GM12875 (cell line): ENCODE results near the gene KCNC4.

ENCODE experiments used
- H3K4me3 ChIP-seq: one replicate; pipeline ENCODE4 v1.5.1; 2011; ENCODE audit warnings: low read depth, low read length, control low read depth
- TF ChIP-seq, protein P1 (sequence below): IDR thresholded peaks from 2 replicates; pipeline ENCODE4 v1.5.1; 2011; ENCODE audit warnings: low read depth, mild to moderate bottlenecking, control low read depth, inconsistent platforms, low read length, moderate library complexity, borderline replicate concordance; ENCODE audit not compliant: insufficient read depth

Gene KCNC4

DNA sequence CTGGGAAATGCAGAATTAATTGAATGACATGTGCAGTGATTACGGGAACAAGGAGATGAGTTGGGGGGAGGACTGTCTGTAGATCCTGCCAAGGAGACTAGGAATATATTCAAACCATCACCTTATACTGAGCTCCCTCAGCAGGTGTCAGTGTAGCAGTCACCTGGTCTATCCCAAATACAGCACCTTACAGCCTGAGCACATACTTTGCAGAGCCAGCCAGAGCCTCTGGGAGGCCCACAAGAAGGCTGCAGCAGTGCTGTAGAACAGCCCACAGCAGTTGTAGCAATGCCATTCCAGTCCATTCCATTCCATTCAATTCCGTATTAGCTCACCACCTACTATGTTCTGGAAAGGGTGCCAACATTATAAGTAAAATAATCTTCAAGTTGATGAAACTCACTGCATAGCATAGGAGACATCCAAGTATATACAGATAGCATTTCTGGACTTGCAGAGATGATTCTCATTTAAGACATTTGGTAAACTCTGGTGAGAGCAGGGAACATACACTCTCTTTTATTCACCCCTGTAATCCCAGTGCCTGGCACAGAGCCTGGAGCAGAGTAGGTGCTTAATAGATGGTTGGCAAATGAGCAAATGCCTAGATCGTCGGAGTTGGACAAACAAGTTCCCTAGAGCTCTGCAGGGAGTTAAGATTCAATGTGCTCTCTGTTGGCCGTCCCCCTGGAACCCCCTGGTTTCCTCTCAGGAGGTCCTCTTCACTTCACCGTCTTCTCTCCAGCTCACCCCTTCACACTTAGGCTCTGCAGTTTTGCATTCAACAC, 44.7 kb downstream of the KCNC4 start:
- no peak overlapping the region for H3K4me3 ChIP-seq
- TF ChIP-seq, protein P1, sequence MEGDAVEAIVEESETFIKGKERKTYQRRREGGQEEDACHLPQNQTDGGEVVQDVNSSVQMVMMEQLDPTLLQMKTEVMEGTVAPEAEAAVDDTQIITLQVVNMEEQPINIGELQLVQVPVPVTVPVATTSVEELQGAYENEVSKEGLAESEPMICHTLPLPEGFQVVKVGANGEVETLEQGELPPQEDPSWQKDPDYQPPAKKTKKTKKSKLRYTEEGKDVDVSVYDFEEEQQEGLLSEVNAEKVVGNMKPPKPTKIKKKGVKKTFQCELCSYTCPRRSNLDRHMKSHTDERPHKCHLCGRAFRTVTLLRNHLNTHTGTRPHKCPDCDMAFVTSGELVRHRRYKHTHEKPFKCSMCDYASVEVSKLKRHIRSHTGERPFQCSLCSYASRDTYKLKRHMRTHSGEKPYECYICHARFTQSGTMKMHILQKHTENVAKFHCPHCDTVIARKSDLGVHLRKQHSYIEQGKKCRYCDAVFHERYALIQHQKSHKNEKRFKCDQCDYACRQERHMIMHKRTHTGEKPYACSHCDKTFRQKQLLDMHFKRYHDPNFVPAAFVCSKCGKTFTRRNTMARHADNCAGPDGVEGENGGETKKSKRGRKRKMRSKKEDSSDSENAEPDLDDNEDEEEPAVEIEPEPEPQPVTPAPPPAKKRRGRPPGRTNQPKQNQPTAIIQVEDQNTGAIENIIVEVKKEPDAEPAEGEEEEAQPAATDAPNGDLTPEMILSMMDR, result no peak

DNA sequence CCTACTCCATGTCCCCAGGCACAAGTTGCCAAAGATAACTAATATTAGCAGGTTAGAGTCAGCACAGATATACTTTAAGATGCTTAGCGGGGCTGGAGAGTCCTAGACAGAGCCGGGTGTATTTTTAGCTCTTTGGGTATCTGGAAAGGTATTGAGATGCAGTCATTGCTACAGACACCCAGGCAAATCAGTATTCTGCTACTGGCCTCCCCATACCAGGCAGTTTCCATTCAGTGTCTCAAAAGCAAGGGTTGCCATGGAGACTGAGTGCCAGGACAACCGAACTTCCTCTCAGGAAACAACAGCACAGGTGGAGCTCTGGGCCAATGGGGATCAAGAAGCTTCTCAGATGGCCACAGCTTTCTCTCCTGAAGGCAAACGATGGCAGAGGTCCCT, 45.3 kb downstream of the KCNC4 start:
- TF ChIP-seq, protein P1, result no peak
- no peak overlapping the region for H3K4me3 ChIP-seq

DNA sequence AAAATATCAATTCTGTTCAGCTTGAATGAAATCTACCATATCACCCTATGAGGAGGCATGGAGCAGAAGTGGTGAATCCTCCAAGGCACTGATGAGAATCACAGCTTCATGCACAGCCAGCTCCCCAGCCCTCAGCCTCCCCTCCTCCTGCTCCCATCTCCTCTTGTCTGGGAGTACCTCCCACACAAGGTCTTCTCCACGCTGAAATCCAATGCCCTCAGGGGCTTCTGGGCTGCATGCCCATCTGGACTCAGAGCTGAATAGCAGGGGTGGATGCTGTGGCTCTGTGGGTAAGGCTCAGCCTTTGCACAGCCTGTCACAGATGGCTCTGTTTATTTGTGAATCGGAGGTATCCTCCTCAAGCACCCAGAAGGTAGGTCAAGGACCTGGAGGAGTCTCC, 48.6 kb downstream of the KCNC4 start:
- TF ChIP-seq, protein P1, result no peak
- no peak overlapping the region for H3K4me3 ChIP-seq

DNA sequence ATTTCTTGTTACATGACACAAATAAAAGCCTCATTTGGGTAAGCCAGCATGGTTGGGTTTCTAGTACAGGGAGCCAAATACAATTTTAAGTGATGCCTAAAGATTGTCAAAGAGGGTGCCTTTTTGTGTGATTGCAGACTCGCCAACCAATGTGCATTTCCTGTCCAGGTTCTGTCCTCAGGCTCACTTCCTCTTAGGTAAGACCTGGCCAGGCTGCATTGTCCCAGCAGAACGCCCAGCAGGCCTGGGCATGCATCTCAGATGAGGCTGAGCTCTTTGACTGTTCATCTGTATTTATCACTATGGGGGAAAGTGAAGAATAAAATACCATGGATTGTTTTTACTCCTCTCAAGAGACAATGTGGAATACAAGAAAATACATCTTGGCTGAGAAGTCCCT, 49.7 kb downstream of the KCNC4 start:
- TF ChIP-seq, protein P1, result no peak
- no peak overlapping the region for H3K4me3 ChIP-seq
